ENCODE results near the gene EEFSEC. TPM values are rescaled to one million over a fixed set of nuclear protein-coding genes. Genes with fewer than 3 reads are reported as not detected.

EEFSEC gene
- polyA plus RNA-seq, 12 donors: 13.4 to 22.2 (median 15.3) TPM; not detected in 1

DNA sequence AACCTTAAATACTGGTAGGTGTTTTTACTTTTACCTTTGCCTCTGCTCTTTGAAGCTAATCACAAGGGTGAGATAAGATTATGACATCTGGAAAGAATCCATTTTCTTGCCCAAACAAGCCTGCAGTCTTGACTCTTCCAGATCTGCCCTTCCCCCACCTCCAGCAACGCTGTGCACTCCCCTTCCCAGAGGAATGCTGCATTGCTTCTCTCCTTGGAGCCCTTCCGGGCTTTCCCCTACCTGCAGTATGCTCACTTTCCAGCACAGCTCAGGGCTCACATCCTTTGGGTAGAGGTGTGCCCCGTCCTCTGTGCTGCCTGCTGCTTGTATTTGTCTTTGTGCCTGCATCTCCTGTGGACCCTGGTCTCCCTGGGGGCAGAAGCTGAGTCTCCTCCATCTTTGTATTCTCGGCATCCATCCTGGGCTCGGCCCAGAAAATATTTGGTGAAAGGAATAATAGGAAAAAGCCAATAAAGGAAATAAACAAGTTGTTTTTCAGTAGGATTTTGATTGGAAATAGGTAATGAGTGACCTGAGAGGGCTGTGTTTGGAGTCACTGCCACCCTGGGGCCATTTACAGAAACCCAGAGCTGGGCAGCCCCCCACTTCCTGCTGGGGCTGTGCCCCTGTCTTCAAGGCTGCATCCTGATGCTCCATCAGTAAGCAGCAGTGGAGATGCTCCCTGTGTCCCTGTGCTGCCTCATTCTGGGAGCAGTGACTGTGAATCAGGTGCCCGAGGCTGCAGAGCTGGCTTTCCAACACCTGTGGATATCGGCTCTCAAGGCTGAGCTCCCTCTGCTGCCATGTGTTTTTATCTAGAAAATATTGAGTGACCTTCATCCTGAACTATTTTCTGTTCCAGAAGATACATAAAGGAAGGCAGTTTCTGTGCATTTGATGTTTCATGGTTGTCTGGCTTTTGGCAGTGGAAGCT, 117.5 kb downstream of the EEFSEC start:
- no peak for DNase-seq

DNA sequence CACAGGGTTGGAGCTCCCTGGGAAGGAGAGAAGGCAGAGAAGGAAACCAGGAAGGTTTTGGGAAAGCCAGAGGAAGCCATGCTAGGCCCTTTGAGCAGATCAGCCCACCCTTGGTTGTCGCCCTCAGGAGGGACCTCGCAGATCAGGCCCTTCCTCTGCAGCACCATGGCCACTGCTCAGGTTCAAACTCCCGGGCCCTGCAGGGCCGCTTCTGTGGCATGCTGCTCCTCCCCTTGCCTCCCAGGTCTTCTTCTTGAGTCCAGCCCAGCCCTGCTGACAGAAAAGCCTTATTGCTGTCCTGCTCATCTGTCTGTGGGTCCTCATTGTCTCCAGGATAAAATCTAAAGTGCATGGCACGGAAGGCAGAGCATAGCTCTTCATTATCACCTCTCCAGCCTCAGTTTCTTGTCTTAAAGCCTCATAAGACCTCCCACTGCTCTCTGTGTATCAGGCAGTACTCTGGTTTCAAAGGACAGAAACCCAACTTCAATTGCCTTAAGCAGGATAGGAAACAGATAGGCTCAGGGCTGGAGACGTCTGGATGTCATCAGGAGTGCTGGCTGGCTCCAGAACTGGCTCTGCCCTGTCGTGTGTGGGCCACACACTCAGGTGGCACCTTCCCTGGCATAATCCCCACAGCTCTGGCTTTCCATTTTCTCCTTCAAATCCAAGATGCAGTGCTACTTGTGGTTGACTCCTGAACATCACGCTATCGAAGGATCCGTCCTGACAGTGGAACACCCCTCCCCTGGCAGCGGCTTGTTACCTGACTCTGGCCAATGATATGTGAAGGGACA, 118.5 kb downstream of the EEFSEC start:
- DNase-seq: no peak

DNA sequence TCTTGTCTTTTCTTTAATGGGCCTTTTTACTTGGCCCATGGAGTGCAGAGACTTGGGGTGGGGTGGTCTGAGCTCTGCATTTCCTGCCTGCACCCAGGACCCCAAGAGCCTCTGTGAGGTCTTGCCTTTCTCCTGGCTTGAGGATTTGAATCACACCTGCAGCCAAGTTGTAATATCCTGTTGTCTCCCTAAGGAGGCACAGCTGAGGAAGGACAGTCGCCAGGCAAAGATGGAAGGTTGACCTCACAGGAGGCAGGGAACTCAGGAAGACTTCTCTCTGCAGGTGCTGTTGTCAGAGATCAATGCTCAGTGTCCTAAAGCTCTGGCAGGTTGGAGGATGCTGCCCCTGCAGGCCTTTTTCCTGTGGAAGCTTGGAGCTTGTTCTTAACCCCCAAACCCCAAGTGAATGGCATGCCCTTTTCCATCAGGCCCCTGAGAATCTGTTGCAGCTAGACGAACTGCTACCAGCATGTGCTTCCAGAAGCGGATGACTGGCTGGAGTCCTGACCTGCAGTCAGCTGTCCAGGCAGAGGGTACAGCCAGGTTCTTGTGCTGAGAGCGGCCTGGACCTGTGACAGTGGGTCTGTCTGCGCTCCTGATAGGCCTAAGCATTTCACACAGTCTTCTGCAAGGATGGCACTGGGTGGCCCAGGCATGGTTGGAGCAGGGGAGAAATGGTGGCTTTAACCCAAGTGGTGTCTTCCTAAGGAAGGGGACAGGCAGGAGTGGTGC, 120.0 kb downstream of the EEFSEC start:
- DNase-seq: no peak

- DNase-seq: no peak
Measured at GRCh38 chr3:128273841-128274573, 120.7 kb downstream of the EEFSEC start.

GRCh38 chr3:128274837-128275236, 121.6 kb downstream of the EEFSEC start:
- DNase-seq: no peak

- DNase-seq: no peak
Measured at GRCh38 chr3:128275316-128276145, 122.2 kb downstream of the EEFSEC start.

DNA sequence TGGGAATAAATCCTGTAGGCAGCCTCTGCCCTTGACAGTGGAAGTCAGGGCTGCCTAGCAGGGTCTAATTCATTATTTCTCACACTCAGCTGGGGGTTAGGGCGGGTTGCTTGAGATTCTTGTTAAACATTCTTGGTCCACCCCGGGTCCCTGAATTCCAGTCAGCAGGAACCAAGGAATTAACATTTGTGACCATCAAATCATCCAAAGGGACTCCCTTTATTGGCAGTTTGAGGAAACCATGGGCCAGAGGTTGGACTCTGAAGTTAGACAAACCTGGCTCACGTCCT, 122.8 kb downstream of the EEFSEC start:
- no peak for DNase-seq

DNA sequence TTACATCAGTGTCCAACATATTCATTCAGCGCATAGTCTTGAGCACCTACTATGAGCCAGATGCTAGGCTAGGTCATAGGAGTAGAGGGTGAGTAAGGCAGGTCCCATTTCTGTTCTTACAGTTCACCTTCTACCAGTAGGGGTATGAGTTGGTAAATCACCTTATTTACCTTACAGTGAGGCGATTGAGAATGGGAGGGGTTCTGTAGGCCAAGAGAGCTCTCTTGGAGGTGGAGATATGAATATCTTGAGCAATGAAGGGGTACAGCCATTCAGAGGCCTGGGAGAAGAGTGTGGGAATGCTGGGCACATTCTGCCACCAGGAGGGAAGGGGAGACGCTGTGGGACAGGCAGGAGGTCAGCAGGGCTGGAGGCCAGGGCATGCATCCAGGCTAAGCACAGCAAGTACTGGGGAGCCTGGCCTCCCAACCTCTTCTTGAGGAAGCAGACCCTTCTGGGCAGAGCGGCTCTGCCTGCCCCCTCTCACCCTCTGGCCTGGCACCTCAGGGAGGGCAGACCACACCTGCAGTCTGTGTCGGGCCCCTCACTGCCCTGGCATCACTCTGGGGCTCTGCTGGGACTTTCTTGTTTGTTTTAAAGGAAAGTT, 123.4 kb downstream of the EEFSEC start:
- no peak for DNase-seq

- no peak for DNase-seq
Measured at GRCh38 chr3:128277378-128278069, 124.2 kb downstream of the EEFSEC start.

DNA sequence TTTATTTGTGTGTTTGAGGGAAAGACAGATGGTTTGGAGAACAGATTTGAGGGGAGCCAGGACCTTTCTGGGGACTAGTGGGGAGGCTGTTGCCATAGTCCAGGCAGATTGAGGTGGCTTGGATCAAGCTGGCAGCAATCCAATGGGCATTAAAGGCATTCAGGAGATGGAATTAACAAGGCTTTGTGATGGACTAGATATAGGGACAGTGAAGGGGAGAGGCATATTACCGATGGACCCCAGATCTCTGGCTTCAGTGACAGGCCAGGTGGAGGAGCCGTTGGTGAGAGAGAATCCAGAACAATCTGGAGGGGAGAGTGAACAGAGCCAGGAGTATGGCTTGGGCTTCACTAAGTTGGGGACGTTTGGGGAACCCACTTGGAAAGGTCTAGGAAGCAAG, 124.8 kb downstream of the EEFSEC start:
- DNase-seq: no peak

- DNase-seq: peak; percentile 77
Measured at GRCh38 chr3:128278761-128279600, 125.7 kb downstream of the EEFSEC start.

GRCh38 chr3:128279601-128279880, 126.3 kb downstream of the EEFSEC start:
- DNase-seq: no peak

DNA sequence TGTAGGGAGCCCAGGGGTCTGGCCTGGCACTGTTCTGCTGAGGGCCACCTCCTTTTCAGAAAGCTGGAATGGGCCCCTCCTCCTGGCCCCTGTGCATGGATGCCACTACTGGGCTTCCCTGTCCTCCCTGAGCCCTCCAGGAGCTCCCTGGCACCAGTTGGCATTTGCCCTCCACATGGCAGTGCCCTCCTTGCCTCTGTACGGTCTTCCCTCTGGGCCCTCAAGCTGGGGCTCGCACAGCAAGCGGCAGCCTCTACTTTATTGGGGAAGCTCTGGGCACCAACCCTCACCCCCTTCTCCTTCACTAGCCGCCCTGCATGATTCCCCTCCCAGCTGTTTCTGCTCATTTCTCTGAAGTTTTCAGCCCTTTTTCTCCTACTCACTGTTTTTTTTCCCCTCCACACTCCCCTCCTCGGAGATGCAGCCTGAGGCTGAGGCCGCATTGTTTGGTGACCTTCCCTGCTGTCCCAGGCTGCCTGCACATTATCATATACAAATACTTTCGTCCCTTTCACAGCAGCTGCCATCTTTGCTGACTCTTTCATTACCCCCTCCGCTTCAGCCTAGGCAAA, 127.3 kb downstream of the EEFSEC start:
- DNase-seq: no peak

- no peak for DNase-seq
Measured at GRCh38 chr3:128281056-128281455, 127.8 kb downstream of the EEFSEC start.

GRCh38 chr3:128281461-128282367, 128.4 kb downstream of the EEFSEC start:
- DNase-seq: no peak

DNA sequence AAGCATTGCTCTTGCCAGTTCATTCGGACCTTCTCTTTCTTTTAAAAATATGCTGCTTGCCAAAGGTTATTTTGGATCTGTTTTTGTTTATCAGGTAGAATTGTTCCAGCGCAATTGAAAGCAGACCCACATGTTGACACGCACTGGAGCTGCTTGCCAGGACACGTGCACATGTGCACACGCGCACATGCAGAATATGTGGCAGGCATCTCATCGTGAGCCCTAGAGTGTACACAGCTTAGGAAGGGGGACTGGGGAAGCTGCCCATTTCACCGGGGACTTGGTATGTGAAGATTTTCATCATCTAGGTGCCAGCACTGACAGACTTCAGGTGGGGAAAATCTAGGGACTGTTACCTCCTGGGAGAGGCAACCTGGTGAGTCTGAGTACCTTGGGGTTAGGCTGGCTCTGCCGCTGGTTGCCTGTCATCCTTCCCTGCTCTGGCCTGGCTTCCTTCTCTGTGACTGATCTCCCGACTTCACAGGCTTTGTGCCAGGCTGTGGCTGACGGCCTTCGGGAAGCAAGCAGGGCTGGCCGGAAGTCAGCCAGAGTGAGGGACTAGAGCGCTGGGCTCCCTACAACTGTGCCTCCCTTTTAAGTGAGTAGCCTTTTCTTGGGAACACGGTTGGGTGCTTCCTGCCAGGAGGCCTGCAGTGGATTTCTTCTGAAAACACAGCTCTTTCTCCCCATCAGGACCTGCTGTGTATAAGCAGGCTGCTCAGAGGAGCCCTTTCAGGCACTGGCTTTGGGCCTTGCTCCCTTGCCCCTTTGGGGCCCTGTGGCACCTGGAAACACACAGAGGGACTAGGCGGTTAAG, 129.3 kb downstream of the EEFSEC start:
- peak; percentile 46 for DNase-seq

GRCh38 chr3:128283421-128283820, 130.1 kb downstream of the EEFSEC start:
- no peak for DNase-seq

Measured in muscle of arm (tissue), 12 donors.